ENCODE data around the gene IL1RAPL1. TPM values are rescaled to one million over a fixed set of nuclear protein-coding genes. Genes with fewer than 3 reads are reported as not detected.

Gene IL1RAPL1
- total and polyA plus RNA-seq, 2 donors (not counting 3 experiments of a cell fraction or from before 2014, with no cell fraction given), result 0.79 to 1.3 TPM

DNA sequence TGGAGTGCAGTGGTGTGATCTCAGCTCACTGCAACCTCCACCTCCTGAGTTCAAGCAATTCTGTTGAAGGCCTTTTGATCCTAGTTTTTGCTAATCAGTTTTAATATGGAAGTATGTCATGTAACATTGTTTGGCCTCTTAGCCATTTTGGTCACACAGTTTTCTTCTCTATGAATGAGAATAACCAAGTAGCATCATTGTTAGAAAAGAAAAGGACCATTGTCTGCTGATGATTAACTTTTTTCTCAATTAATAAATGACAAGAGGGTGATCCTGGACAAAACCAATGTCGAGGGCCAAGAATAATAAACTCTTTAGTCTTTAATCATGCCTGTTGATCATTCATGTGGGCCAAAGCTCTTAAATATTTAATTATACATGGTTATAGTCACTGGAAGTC, 1338.8 kb downstream of the IL1RAPL1 start:
- Histone ChIP-seq H3K9ac (replicated peaks; ENCODE audit: extremely low read depth, insufficient read depth, low read length) (no peak overlapping the region), H3K27ac (ENCODE audit: insufficient read depth, low read depth, low read length) (no peak overlapping the region), H3K9me1 (replicated peaks; ENCODE audit: control insufficient read depth, extremely low read depth, insufficient read depth, low read length) (no peaks in the 10 kb centered on the region), H3K36me3 (ENCODE audit: control insufficient read depth in 2 of 2, extremely low read depth in 1 of 2, insufficient read depth in 2 of 2, low read length in 2 of 2) (no peaks in the 10 kb centered on the region), H3K9me3 (replicated peaks; ENCODE audit: control insufficient read depth, insufficient read depth, low read length) (no peaks in the 10 kb centered on the region), H3K79me2 (ENCODE audit: control insufficient read depth, insufficient read depth, low read length) (no peaks in the 10 kb centered on the region), H3K4me3 (replicated peaks in 1 of 3; ENCODE audit: insufficient read depth in 1 of 3, low read depth in 1 of 3, low read length in 3 of 3) (no peak overlapping the region), H3K27me3 (ENCODE audit: control insufficient read depth in 2 of 2, insufficient read depth in 2 of 2, low read length in 2 of 2) (no peaks in the 10 kb centered on the region), H3K4me1 (ENCODE audit: control insufficient read depth, extremely low read depth, insufficient read depth, low read length) (peaks cover 2% of the 10 kb centered on the region), H3K4me2 (ENCODE audit: insufficient read depth, low read length) (no peak overlapping the region), H2AFZ (ENCODE audit: low read depth, low read length) (no peak overlapping the region), H4K20me1 (replicated peaks; ENCODE audit: control insufficient read depth, extremely low read depth, insufficient read depth, low read length) (no peaks in the 10 kb centered on the region)
- no TSS peak for BruUV-seq (replicated peaks)
- dilution Hi-C loops (cut with MboI; ENCODE audit: extremely low pct_ligation_motif_present, low sequenced_read_pairs) (no loop called here), intact Hi-C loops (cut with micrococcal nuclease) (no loop called here)
- DNase-seq (ENCODE audit: low read depth, low spot score), result no peak
- ChIA-PET CTCF (no interaction called here), POLR2A (no interaction called here)
- no peak for TF ChIP-seq EZH2 (IDR thresholded peaks at IDR 0.05; ENCODE audit: borderline replicate concordance, low read depth, low read length, severe bottlenecking)
- no peak for TF ChIP-seq GATA2 (IDR thresholded peaks at IDR 0.05; ENCODE audit: insufficient read depth, insufficient read length, low read depth, low read length)
- no peak for TF ChIP-seq JUN (IDR thresholded peaks at IDR 0.05; ENCODE audit: borderline replicate concordance, insufficient read depth, insufficient read length, low read depth)
- TF ChIP-seq MYC (IDR thresholded peaks at IDR 0.05; ENCODE audit: low read depth, low read length), result no peak
- no peak for TF ChIP-seq FOS (IDR thresholded peaks at IDR 0.05; ENCODE audit: borderline replicate concordance, insufficient read depth, low read length)
- no peak for TF ChIP-seq POLR2A (IDR thresholded peaks at IDR 0.05; ENCODE audit: low read depth, low read length)
- TF ChIP-seq, protein P1, sequence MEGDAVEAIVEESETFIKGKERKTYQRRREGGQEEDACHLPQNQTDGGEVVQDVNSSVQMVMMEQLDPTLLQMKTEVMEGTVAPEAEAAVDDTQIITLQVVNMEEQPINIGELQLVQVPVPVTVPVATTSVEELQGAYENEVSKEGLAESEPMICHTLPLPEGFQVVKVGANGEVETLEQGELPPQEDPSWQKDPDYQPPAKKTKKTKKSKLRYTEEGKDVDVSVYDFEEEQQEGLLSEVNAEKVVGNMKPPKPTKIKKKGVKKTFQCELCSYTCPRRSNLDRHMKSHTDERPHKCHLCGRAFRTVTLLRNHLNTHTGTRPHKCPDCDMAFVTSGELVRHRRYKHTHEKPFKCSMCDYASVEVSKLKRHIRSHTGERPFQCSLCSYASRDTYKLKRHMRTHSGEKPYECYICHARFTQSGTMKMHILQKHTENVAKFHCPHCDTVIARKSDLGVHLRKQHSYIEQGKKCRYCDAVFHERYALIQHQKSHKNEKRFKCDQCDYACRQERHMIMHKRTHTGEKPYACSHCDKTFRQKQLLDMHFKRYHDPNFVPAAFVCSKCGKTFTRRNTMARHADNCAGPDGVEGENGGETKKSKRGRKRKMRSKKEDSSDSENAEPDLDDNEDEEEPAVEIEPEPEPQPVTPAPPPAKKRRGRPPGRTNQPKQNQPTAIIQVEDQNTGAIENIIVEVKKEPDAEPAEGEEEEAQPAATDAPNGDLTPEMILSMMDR (IDR thresholded peaks at IDR 0.05; ENCODE audit: extremely low read depth in 1 of 2, insufficient read depth in 1 of 2, low read depth in 1 of 2, low read length in 2 of 2), result no peak
- no peak for TF ChIP-seq POLR2AphosphoS5 (IDR thresholded peaks at IDR 0.05; ENCODE audit: insufficient read depth, low read depth, low read length)
- no peak for TF ChIP-seq MAX (IDR thresholded peaks at IDR 0.05; ENCODE audit: insufficient read depth, insufficient read length)
- no peak for FAIRE-seq

Data from endothelial cell of umbilical vein (primary cell).